Measurements from ENCODE around the gene TMPRSS11A. TPM values are rescaled to one million over a fixed set of nuclear protein-coding genes. Genes with fewer than 3 reads are reported as not detected.

TMPRSS11A gene
- total and polyA plus RNA-seq, 4 donors, result not detected

- WGBS, 2 donors, result 80% methylated on average over 5 of the region's 5 CpGs
- H3K4me1 ChIP-seq (ENCODE audit: control insufficient read depth in 5 of 5, insufficient read depth in 5 of 5, low read length in 5 of 5), result no peaks in the 10 kb centered on the region
- H3K36me3 ChIP-seq (ENCODE audit: control insufficient read depth in 4 of 4, insufficient read depth in 4 of 4, low read length in 4 of 4), result no peaks in the 10 kb centered on the region
- no peak for ATAC-seq (ENCODE audit: insufficient read depth, low FRiP score)
- H3K9ac ChIP-seq (ENCODE audit: insufficient read depth in 1 of 2, low read length in 2 of 2), result no peak overlapping the region
- no peak for TF ChIP-seq CTCF (IDR thresholded peaks at IDR 0.05; ENCODE audit: control extremely low read depth, extremely low read depth)
- H3K27ac ChIP-seq (ENCODE audit: low read depth in 1 of 2, low read length in 1 of 2), result no peak overlapping the region
- H3K27me3 ChIP-seq (ENCODE audit: control insufficient read depth in 3 of 3, insufficient read depth in 3 of 3, low read length in 2 of 3), result no peaks in the 10 kb centered on the region
- no peaks in the 10 kb centered on the region for H3K9me3 ChIP-seq (ENCODE audit: control insufficient read depth in 4 of 4, insufficient read depth in 3 of 4, low read length in 3 of 4)
- no peak overlapping the region for H3K4me3 ChIP-seq
- no peak for DNase-seq
Observed at GRCh38 chr4:67915400-67915966, 47.8 kb downstream of the TMPRSS11A start.

GRCh38 chr4:67912080-67912479, 51.2 kb downstream of the TMPRSS11A start:
- H3K9me3 ChIP-seq (ENCODE audit: control insufficient read depth in 4 of 4, insufficient read depth in 3 of 4, low read length in 3 of 4), result no peaks in the 10 kb centered on the region
- 68 to 82% methylated on average over 2 of the region's 2 CpGs for WGBS, 2 donors
- no peaks in the 10 kb centered on the region for H3K4me1 ChIP-seq (ENCODE audit: control insufficient read depth in 5 of 5, insufficient read depth in 5 of 5, low read length in 5 of 5)
- H3K27me3 ChIP-seq (ENCODE audit: control insufficient read depth in 3 of 3, insufficient read depth in 3 of 3, low read length in 2 of 3), result no peaks in the 10 kb centered on the region
- no peak for TF ChIP-seq CTCF (IDR thresholded peaks at IDR 0.05; ENCODE audit: control extremely low read depth, extremely low read depth)
- no peak overlapping the region for H3K27ac ChIP-seq (ENCODE audit: low read depth in 1 of 2, low read length in 1 of 2)
- no peak for DNase-seq
- no peak for ATAC-seq (ENCODE audit: insufficient read depth, low FRiP score)
- H3K9ac ChIP-seq (ENCODE audit: insufficient read depth in 1 of 2, low read length in 2 of 2), result no peak overlapping the region
- H3K4me3 ChIP-seq, result no peak overlapping the region
- no peaks in the 10 kb centered on the region for H3K36me3 ChIP-seq (ENCODE audit: control insufficient read depth in 4 of 4, insufficient read depth in 4 of 4, low read length in 4 of 4)

- DNase-seq, result no peak
- Histone ChIP-seq H3K9ac (ENCODE audit: insufficient read depth in 1 of 2, low read length in 2 of 2) (no peak overlapping the region), H3K4me1 (ENCODE audit: control insufficient read depth in 5 of 5, insufficient read depth in 5 of 5, low read length in 5 of 5) (no peaks in the 10 kb centered on the region), H3K36me3 (ENCODE audit: control insufficient read depth in 4 of 4, insufficient read depth in 4 of 4, low read length in 4 of 4) (no peaks in the 10 kb centered on the region), H3K27me3 (ENCODE audit: control insufficient read depth in 3 of 3, insufficient read depth in 3 of 3, low read length in 2 of 3) (no peaks in the 10 kb centered on the region), H3K9me3 (ENCODE audit: control insufficient read depth in 4 of 4, insufficient read depth in 3 of 4, low read length in 3 of 4) (no peaks in the 10 kb centered on the region), H3K27ac (ENCODE audit: low read depth in 1 of 2, low read length in 1 of 2) (no peak overlapping the region), H3K4me3 (no peak overlapping the region)
- TF ChIP-seq CTCF (IDR thresholded peaks at IDR 0.05; ENCODE audit: control extremely low read depth, extremely low read depth), result no peak
- WGBS, 2 donors, result 65 to 79% methylated on average over 3 of the region's 3 CpGs
- no peak for ATAC-seq (ENCODE audit: insufficient read depth, low FRiP score)
Observed at GRCh38 chr4:67911638-67912037, 51.7 kb downstream of the TMPRSS11A start.

GRCh38 chr4:67911141-67911540, 52.2 kb downstream of the TMPRSS11A start:
- H3K4me3 ChIP-seq, result no peak overlapping the region
- no peak for TF ChIP-seq CTCF (IDR thresholded peaks at IDR 0.05; ENCODE audit: control extremely low read depth, extremely low read depth)
- no peaks in the 10 kb centered on the region for H3K36me3 ChIP-seq (ENCODE audit: control insufficient read depth in 4 of 4, insufficient read depth in 4 of 4, low read length in 4 of 4)
- H3K9ac ChIP-seq (ENCODE audit: insufficient read depth in 1 of 2, low read length in 2 of 2), result no peak overlapping the region
- H3K9me3 ChIP-seq (ENCODE audit: control insufficient read depth in 4 of 4, insufficient read depth in 3 of 4, low read length in 3 of 4), result peaks cover 0 to 4% (median 0%) of the 10 kb centered on the region in 4 donors
- DNase-seq, result no peak
- H3K27me3 ChIP-seq (ENCODE audit: control insufficient read depth in 3 of 3, insufficient read depth in 3 of 3, low read length in 2 of 3), result no peaks in the 10 kb centered on the region
- WGBS, 2 donors, result 76 to 79% methylated on average over 4 of the region's 4 CpGs
- no peak overlapping the region for H3K27ac ChIP-seq (ENCODE audit: low read depth in 1 of 2, low read length in 1 of 2)
- no peak for ATAC-seq (ENCODE audit: insufficient read depth, low FRiP score)
- H3K4me1 ChIP-seq (ENCODE audit: control insufficient read depth in 5 of 5, insufficient read depth in 5 of 5, low read length in 5 of 5), result no peaks in the 10 kb centered on the region
